ENCODE results near the gene COX7A2. TPM values are rescaled to one million over a fixed set of nuclear protein-coding genes. Genes with fewer than 3 reads are reported as not detected.

COX7A2 gene
- total and polyA plus RNA-seq, 2 of the 13 experiments (the other 11 are each of a cell fraction or from before 2014, with no cell fraction given), result 407 to 556 TPM

- TF ChIP-seq, protein P1, sequence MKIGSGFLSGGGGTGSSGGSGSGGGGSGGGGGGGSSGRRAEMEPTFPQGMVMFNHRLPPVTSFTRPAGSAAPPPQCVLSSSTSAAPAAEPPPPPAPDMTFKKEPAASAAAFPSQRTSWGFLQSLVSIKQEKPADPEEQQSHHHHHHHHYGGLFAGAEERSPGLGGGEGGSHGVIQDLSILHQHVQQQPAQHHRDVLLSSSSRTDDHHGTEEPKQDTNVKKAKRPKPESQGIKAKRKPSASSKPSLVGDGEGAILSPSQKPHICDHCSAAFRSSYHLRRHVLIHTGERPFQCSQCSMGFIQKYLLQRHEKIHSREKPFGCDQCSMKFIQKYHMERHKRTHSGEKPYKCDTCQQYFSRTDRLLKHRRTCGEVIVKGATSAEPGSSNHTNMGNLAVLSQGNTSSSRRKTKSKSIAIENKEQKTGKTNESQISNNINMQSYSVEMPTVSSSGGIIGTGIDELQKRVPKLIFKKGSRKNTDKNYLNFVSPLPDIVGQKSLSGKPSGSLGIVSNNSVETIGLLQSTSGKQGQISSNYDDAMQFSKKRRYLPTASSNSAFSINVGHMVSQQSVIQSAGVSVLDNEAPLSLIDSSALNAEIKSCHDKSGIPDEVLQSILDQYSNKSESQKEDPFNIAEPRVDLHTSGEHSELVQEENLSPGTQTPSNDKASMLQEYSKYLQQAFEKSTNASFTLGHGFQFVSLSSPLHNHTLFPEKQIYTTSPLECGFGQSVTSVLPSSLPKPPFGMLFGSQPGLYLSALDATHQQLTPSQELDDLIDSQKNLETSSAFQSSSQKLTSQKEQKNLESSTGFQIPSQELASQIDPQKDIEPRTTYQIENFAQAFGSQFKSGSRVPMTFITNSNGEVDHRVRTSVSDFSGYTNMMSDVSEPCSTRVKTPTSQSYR (CRISPR knock-in tag; IDR thresholded peaks at IDR 0.05; ENCODE audit: borderline replicate concordance), result no peak
- TF ChIP-seq, protein P2, sequence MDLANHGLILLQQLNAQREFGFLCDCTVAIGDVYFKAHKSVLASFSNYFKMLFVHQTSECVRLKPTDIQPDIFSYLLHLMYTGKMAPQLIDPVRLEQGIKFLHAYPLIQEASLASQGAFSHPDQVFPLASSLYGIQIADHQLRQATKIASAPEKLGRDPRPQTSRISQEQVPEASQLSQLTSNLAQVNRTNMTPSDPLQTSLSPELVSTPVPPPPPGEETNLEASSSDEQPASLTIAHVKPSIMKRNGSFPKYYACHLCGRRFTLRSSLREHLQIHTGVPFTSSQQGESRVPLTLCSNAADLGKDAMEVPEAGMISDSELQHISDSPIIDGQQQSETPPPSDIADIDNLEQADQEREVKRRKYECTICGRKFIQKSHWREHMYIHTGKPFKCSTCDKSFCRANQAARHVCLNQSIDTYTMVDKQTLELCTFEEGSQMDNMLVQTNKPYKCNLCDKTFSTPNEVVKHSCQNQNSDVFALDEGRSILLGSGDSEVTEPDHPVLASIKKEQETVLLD (CRISPR knock-in tag; IDR thresholded peaks at IDR 0.05; ENCODE audit: low read depth), result no peak
- TF ChIP-seq RAD21 (CRISPR knock-in tag; IDR thresholded peaks at IDR 0.05) (peak; percentile 69), NFKB2 (CRISPR knock-in tag; IDR thresholded peaks at IDR 0.05; ENCODE audit: borderline replicate concordance) (no peak), ZNF12 (CRISPR knock-in tag; IDR thresholded peaks at IDR 0.05) (0 out of 2 replicates have a peak, but pooled peaks have one; percentile 32), KDM4B (CRISPR knock-in tag; IDR thresholded peaks at IDR 0.05) (no peak), GTF3A (CRISPR knock-in tag; conservative IDR thresholded peaks at IDR 0.05) (no peak), ZNF256 (CRISPR knock-in tag; conservative IDR thresholded peaks at IDR 0.05) (no peak), RFXANK (CRISPR knock-in tag; IDR thresholded peaks at IDR 0.05) (no peak), SOX5 (CRISPR knock-in tag; IDR thresholded peaks at IDR 0.05; ENCODE audit: borderline replicate concordance) (no peak), PAWR (CRISPR knock-in tag; IDR thresholded peaks at IDR 0.05; ENCODE audit: borderline replicate concordance) (no peak), ESRRA (CRISPR knock-in tag; IDR thresholded peaks at IDR 0.05; ENCODE audit: low read depth) (no peak), CEBPZ (IDR thresholded peaks at IDR 0.05; ENCODE audit: low read length) (no peak), ZNF362 (CRISPR knock-in tag; IDR thresholded peaks at IDR 0.05; ENCODE audit: borderline replicate concordance) (peak; percentile 34; the same call in 1 of the 2 replicates), ZNF530 (CRISPR knock-in tag; IDR thresholded peaks at IDR 0.05; ENCODE audit: low read depth) (no peak), CEBPG (CRISPR knock-in tag; IDR thresholded peaks at IDR 0.05) (no peak), CTCF (CRISPR knock-in tag; IDR thresholded peaks at IDR 0.05) (peak; percentile 72)
Measured at GRCh38 chr6:75204217-75204958, 39.2 kb downstream of the COX7A2 start (continued).

Measured in HepG2 (cell line).